Right cardiac atrium (tissue), 5 donors: ENCODE data around the gene PDE4B. TPM values are rescaled to one million over a fixed set of nuclear protein-coding genes. Genes with fewer than 3 reads are reported as not detected.
A peak's percentile ranks its signal among the peaks of the same experiment; 100 is the strongest.

ENCODE experiments used
- ATAC-seq, 2 donors: fragments of 200-7000 bp; cut with Tn5 transposase; one replicate each; pipeline versions ENCODE4 v1.8.0 to v1.9.1; 2020; ENCODE audit warnings: moderate library complexity in 2 of 2, mild to moderate bottlenecking in 1 of 2
- DNase-seq, 3 donors: peaks; one replicate each; pipeline ENCODE4 v3.0.0-alpha.2; 2020
- H3K27ac ChIP-seq: one replicate; pipeline ENCODE4 v1.5.1; 2013; ENCODE audit warnings: mild to moderate bottlenecking, low read length, control low read depth, moderate library complexity
- H3K27me3 ChIP-seq: one replicate; pipeline ENCODE4 v1.6.1; 2013; ENCODE audit not compliant: control insufficient read depth, insufficient read depth
- H3K4me1 ChIP-seq: one replicate; pipeline ENCODE4 v1.6.1; 2013; ENCODE audit warnings: low read length; ENCODE audit not compliant: control insufficient read depth, insufficient read depth
- H3K4me3 ChIP-seq: one replicate; pipeline ENCODE4 v1.5.1; 2013; ENCODE audit warnings: low read length, control low read depth
- H3K9me3 ChIP-seq: one replicate; pipeline ENCODE4 v1.6.1; 2013; ENCODE audit warnings: low read length; ENCODE audit not compliant: control insufficient read depth
- WGBS: extraction: QIAGEN DNeasy Blood & Tissue Kit; methylation state at CpG from one replicate; pipeline ENCODE4 v1.1.7; 2013; 5-methylcytosine and 5-hydroxymethylcytosine counted together
- intact Hi-C, 4 donors: fragments of 100-400 bp; cut with DNase I; formaldehyde crosslinking; loops; one replicate each; pipeline versions ENCODE4 v1.11.0 to v1.14.0; 2022 to 2023
- long read RNA-seq, 4 donors: library from polyadenylated mRNA; unstranded; transcript quantifications; one replicate each; pipeline ENCODE4 v2.0.0, GENCODE V29; 2020 to 2021
- polyA plus RNA-seq: library from polyadenylated mRNA; stranded (reverse); fragments of 200-250 nt; gene quantifications from one replicate; pipeline ENCODE4 v1.2.3, GENCODE V29; 2013
- total RNA-seq, 4 donors: library from RNA; stranded (reverse); fragmentation: NEBNext Ultra II Directional; extraction: Animal tissue kit (Norgen Biotek cat#: 25700); gene quantifications; one replicate each; pipeline ENCODE4 v1.2.1, GENCODE V29; 2021
- donor health status: healthy with polysubstance abuse.
- donor health status: DM: no; HTN: yes; CAD: no.
- donor health status: DM: no; HTN: no; CAD: no.
- donor health status: DM: no; HTN: yes; CAD: no; lungs with severe emphysema.
- donor health status: DM: yes; HTN: yes; CAD: no.

The PDE4B gene
- total RNA-seq (10 to 100 TPM; 15.2 to 37.5 (median 27.3) TPM), polyA plus RNA-seq (8.2 TPM)
- long read RNA-seq, donor 1, transcript PDE4B-203 (10 exons, 3,982 nt), result major isoform, 11 of 20 reads
- long read RNA-seq, donor 1, partial matches to known transcripts, result 8 of 20 reads
- long read RNA-seq, donor 1, other reads (novel, unspliced or antisense), result 1 of 20 reads
- long read RNA-seq, donor 2, transcript PDE4B-203 (10 exons, 3,982 nt), result major isoform, 5 of 7 reads
- long read RNA-seq, donor 2, partial matches to known transcripts, result 0 of 7 reads
- long read RNA-seq, donor 2, other reads (novel, unspliced or antisense), result 2 of 7 reads
- long read RNA-seq, donor 3, transcript PDE4B-203 (10 exons, 3,982 nt), result major isoform, 31 of 63 reads
- long read RNA-seq, donor 3, partial matches to known transcripts, result 13 of 63 reads
- long read RNA-seq, donor 3, other reads (novel, unspliced or antisense), result 19 of 63 reads
- long read RNA-seq, donor 4, transcript PDE4B-203 (10 exons, 3,982 nt), result major isoform, 7 of 9 reads
- long read RNA-seq, donor 4, partial matches to known transcripts, result 1 of 9 reads
- long read RNA-seq, donor 4, other reads (novel, unspliced or antisense), result 1 of 9 reads

DNA sequence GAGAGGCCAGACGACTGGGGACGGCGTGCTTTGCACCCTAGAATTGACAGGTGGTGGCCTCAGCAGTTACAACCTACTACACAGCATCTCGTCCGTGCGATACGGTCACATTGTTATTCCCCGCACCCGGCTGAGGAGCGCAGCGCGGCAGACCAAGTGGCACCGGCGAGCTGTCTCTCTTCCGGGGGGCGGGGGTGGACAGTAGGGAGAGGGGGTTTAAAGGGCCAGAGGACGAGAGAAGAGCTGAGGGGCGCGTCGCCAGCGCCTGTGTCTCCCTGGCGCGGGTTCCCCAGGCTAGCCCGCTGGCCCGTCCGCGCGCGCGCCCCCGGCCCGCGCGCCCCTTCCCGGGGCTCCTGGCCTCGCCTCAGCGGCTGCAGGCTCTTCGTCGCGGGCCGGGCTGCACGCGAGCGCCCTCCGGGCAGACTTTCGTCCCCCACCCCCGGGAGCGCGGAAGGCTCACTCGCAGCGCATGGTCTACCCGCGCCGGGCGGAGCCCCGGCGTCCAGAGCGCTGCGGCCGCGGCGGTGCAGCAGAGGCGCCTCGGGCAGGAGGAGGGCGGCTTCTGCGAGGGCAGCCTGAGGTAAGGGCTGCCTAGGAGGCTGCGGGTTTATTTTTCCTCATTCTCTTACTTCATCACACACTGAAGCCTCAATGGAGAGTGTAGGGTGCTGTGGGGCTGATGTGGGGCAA is at the start of gene PDE4B:
Gene PDE4B (plus strand): TSS at position 227 of the 690 bp plus-strand sequence.
- H3K27ac ChIP-seq, result no peak within 1 kb of the TSS
- peak within 1 kb of the TSS; percentile 12 for H3K4me3 ChIP-seq
- H3K27me3 ChIP-seq, result no peaks in the 10 kb centered on the region
- no peaks in the 10 kb centered on the region for H3K4me1 ChIP-seq
- DNase-seq (peak; percentile 12 to 49 (median 48)), ATAC-seq (peak; percentile 26 to 48)
- H3K9me3 ChIP-seq, result peaks cover 4% of the 10 kb centered on the region
- under 1% methylated on average over 67 of the region's 67 CpGs for WGBS
- intact Hi-C loops, result no loop called here

DNA sequence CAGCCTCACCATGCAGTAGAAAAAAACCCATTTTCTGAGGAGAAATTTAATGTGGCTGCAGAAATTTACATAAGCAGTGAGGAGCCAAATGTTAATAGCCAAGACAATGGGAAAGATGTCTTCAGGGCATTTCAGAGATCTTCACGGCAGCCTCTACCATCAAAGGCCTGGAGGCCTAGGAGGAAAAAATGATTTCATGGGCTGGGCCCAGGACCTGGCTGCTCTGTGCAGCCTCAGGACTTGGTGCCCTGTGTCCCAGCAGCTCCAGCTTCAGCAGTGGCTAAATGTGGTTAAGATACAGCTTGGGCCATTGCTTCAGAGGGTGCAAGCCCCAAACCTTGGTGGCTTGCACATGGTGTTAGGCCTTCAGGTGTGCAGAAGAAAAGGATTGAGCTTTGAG is 48.0 kb upstream of the PDE4B start:
- 95% methylated on average over 1 of the region's 1 CpG for WGBS
- no peak for ATAC-seq
- intact Hi-C loops, result no loop called here

DNA sequence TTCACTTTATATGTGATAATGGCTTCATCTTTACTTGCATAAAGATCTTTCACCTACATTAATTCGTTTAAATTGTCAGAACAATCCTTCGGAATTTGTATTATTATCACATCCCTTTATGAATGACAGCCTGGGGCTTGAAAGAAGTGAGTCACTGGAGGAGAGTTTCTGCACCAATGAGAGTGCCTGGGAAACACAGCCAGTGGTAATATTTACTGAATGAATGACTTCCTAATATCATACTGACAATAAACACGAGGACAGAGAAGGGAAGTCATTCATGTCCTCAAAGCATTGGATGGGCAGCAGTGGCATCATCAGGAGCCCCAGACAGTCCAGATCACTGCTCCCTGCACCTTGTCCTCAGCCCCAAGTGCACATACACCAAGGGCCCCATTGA is 40.7 kb upstream of the PDE4B start:
- ATAC-seq (no peak), DNase-seq (no peak)
- H3K27me3 ChIP-seq, result no peaks in the 10 kb centered on the region
- H3K4me1 ChIP-seq, result no peaks in the 10 kb centered on the region
- H3K27ac ChIP-seq, result no peak overlapping the region
- no peak overlapping the region for H3K4me3 ChIP-seq
- 52% methylated on average over 3 of the region's 3 CpGs for WGBS
- intact Hi-C loops, result no loop called here
- H3K9me3 ChIP-seq, result no peaks in the 10 kb centered on the region

More for the DNA sequence above, 48.0 kb upstream of the PDE4B start:
- Histone ChIP-seq H3K9me3 (no peaks in the 10 kb centered on the region), H3K4me1 (no peaks in the 10 kb centered on the region), H3K27ac (no peak overlapping the region), H3K4me3 (no peak overlapping the region), H3K27me3 (no peaks in the 10 kb centered on the region)
- no peak for DNase-seq

DNA sequence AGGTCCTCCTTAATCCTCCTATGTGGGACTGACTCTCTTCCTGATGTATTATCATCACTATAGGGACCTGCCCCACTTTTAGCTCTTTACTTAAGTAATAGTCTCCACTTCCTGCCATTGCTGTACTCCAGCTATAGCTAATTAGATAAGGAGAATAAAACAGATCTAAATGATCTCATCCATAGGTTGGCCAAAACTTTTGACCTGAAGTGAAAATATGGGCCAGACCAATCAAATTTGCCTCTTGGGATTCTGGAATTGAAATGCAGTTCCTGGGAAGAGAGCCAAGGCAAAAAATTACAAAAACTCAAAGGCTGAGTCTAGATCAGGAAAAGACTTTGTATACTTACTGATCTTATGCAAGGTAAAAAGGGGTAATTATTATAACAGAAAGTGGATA is 36.1 kb upstream of the PDE4B start:
- Histone ChIP-seq H3K27ac (no peak overlapping the region), H3K4me1 (no peaks in the 10 kb centered on the region), H3K4me3 (no peak overlapping the region), H3K9me3 (no peaks in the 10 kb centered on the region), H3K27me3 (no peaks in the 10 kb centered on the region)
- no peak for DNase-seq
- ATAC-seq, result no peak
- intact Hi-C loops, result no loop called here

DNA sequence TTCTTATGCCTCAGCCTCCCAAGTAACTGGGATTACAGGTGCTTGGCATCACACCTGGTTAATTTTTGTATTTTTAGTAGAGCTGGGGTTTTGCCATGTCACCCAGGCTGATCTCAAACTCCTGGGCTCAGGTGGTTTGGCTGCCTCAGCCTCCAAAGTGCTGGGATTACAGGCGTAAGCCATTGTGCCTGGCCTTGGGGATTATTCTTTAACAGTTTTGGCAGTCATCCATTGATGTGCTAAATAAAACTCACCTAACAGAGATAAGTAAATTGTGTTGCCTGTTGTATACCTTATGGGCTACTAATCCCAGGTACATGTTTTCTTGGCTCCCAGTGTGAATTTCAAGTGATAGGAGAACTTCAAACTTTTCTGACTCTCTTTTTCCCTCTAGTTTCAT is 35.2 kb upstream of the PDE4B start:
- no peak overlapping the region for H3K27ac ChIP-seq
- no peaks in the 10 kb centered on the region for H3K4me1 ChIP-seq
- H3K4me3 ChIP-seq, result no peak overlapping the region
- intact Hi-C loops, result no loop called here
- no peaks in the 10 kb centered on the region for H3K27me3 ChIP-seq
- ATAC-seq (no peak), DNase-seq (no peak)
- 82% methylated on average over 1 of the region's 1 CpG for WGBS
- no peaks in the 10 kb centered on the region for H3K9me3 ChIP-seq

DNA sequence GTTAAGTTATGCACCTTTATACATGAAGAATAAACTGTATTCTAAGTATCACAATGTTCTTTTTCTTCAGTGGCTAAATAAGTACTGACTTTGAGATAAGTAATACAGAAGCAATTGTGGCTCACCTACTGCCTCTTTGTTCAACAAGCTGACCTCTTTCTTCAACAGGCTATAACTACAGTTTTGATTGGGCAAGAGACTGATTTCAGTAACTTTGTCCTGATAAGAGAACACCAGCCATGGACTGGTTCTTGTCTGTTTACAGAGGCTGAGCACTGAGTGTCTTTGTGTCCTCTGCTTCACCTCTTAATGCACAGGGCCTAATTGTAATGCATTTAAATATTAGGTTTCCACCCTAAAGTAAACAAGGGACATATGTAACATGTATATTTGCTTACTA is 34.6 kb upstream of the PDE4B start:
- Histone ChIP-seq H3K27ac (no peak overlapping the region), H3K27me3 (no peaks in the 10 kb centered on the region), H3K4me1 (no peaks in the 10 kb centered on the region), H3K9me3 (no peaks in the 10 kb centered on the region), H3K4me3 (no peak overlapping the region)
- intact Hi-C loops, result no loop called here
- ATAC-seq (no peak), DNase-seq (no peak)

DNA sequence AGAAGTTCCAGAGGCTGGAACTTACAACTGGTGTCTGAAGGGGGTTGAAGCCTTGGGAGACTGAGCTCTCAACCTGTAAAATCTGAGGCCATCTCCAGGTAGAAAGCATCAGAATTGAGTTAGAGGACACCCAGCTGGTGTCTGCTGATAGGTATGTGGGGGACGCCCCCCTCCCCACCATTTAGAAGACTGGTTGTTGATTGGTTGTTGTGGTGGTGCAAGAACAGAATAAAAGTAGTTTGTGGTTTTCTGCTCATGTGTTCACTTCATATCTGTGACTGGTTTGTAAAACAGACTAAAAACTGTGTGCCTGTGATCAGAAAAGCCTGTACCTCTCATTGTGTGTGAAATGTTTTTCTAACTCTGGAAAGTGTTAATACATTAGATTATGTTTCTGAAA is 33.2 kb upstream of the PDE4B start:
- DNase-seq (no peak), ATAC-seq (no peak)
- WGBS, result 83% methylated on average over 1 of the region's 1 CpG
- H3K4me3 ChIP-seq, result no peak overlapping the region
- H3K27ac ChIP-seq, result no peak overlapping the region
- H3K4me1 ChIP-seq, result no peaks in the 10 kb centered on the region
- H3K27me3 ChIP-seq, result no peaks in the 10 kb centered on the region
- H3K9me3 ChIP-seq, result no peaks in the 10 kb centered on the region
- intact Hi-C loops, result no loop called here

DNA sequence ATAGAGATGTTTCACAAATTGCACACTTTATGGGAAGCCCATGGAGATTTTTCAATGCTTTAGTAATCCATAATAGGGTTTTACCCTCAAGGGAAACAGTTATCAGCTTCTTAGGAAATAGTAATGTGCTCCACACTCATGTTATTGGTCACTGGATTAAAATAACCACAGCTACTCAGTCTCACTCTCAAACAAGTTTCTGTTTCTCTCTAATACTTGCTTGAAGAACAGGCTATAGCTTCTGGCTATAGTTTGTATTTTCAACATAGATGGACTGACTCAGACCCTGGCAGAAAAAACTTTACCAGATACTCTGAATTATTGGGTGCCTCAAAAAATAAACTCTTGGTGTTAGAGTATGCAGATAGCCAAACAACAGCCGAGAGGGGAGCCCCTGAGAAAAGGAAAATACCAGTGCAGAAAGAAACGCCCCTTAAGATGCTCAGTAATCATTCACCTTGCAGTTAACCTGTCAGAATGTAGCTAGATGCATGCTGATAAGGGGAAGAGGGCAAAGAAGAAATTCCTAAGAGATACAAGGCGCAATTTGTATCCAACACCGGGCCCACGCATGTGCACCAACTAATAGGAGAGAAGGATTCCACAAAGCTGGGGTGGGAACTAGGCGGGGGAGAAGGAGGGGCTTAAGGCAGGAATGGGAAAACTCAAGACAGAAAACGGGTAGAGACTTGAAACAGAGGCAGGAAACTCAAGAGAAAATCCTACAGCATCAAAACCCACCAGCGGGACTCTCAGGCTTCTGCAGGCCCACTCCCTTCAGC is 30.4 kb upstream of the PDE4B start:
- no peak overlapping the region for H3K4me3 ChIP-seq
- 68% methylated on average over 8 of the region's 8 CpGs for WGBS
- H3K9me3 ChIP-seq, result no peaks in the 10 kb centered on the region
- DNase-seq, result no peak
- no peak for ATAC-seq
- intact Hi-C loops, result no loop called here
- H3K27me3 ChIP-seq, result no peaks in the 10 kb centered on the region
- H3K4me1 ChIP-seq, result no peaks in the 10 kb centered on the region
- no peak overlapping the region for H3K27ac ChIP-seq

DNA sequence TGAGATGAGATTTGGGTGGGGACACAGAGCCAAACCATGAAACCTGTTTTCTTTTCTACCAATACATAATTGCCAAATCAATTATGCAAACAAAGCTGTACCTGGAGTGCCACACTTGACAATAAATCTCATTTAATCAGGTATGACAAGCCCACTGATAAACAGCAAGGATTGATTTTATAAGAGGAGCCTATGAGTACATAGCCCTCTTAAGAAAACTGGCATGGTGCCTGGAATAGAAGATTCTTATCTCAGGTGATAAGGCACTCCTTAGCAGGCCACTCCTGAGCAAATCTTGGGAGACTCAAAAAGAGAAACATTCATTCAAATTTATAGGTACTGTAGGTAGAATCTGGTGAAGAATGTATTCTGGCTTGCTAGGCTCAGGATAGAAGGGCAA is 28.6 kb upstream of the PDE4B start:
- no peak for ATAC-seq
- H3K27ac ChIP-seq, result no peak overlapping the region

DNA sequence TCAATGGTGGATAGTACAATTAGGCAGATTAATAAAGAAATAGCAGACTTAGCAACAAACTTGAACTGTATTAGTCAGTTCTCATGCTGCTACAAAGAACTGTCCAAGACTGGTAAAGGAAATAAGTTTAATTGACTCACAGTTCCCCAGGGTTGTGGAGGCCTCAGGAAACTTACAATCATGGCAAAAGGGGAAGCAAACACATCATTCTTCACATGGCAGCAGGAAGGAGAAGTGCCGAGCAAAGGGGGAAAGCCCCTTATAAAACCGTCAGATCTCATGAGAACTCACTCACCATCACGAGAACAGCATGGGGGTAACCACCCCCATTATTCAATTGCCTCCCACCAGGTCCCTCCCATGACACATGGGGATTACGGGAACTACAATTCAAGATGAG is 27.1 kb upstream of the PDE4B start:
- H3K27ac ChIP-seq, result no peak overlapping the region
- WGBS, result 60% methylated on average over 4 of the region's 4 CpGs
- ATAC-seq, result no peak
- DNase-seq, result no peak
- no peak overlapping the region for H3K4me3 ChIP-seq
- H3K4me1 ChIP-seq, result no peaks in the 10 kb centered on the region
- H3K27me3 ChIP-seq, result no peaks in the 10 kb centered on the region
- no peaks in the 10 kb centered on the region for H3K9me3 ChIP-seq
- intact Hi-C loops, result no loop called here

More for the DNA sequence above, 28.6 kb upstream of the PDE4B start:
- intact Hi-C loops, result no loop called here
- Histone ChIP-seq H3K4me1 (no peaks in the 10 kb centered on the region), H3K27me3 (no peaks in the 10 kb centered on the region), H3K9me3 (no peaks in the 10 kb centered on the region), H3K4me3 (no peak overlapping the region)
- no peak for DNase-seq

DNA sequence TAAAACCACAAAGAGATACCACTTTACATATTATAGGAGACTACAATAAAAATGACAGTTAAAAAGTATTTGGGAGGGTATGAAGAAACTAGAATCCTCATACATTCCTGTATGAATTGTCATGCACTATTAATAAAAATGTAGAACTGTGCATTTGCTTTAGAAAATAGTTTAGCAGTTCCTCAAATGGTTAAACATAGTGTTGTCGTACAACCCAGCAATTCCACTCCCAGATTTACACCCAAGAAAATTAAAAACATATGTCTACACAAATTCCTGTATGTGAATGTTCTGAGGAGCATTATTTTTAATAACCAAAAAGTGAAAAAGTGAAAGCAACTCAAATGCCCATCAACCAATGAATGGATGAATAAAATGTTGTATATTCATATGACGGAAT is 23.1 kb upstream of the PDE4B start:
- no peaks in the 10 kb centered on the region for H3K27me3 ChIP-seq
- ATAC-seq (no peak), DNase-seq (no peak)
- H3K27ac ChIP-seq, result no peak overlapping the region
- no peaks in the 10 kb centered on the region for H3K4me1 ChIP-seq
- WGBS, result 76% methylated on average over 2 of the region's 2 CpGs
- H3K4me3 ChIP-seq, result no peak overlapping the region
- intact Hi-C loops, result no loop called here
- no peaks in the 10 kb centered on the region for H3K9me3 ChIP-seq
